Measurements from ENCODE around the gene PHF23. TPM values are rescaled to one million over a fixed set of nuclear protein-coding genes. Genes with fewer than 3 reads are reported as not detected.

Gene PHF23
- total and polyA plus RNA-seq, 4 donors = 25.4 to 40.5 (median 27.2) TPM

GRCh38 chr17:7207120-7208001 lies 31.9 kb downstream of the PHF23 start:
- ATAC-seq (ENCODE audit: insufficient read depth, low FRiP score) (no peak), DNase-seq (no peak)
- Histone ChIP-seq H3K9me3 (ENCODE audit: control insufficient read depth in 4 of 4, insufficient read depth in 3 of 4, low read length in 3 of 4) (no peaks in the 10 kb centered on the region), H3K4me3 (no peak overlapping the region), H3K36me3 (ENCODE audit: control insufficient read depth in 4 of 4, insufficient read depth in 4 of 4, low read length in 4 of 4) (peaks cover 0 to 10% (median 6%) of the 10 kb centered on the region in 4 donors), H3K27me3 (ENCODE audit: control insufficient read depth in 3 of 3, insufficient read depth in 3 of 3, low read length in 2 of 3) (no peaks in the 10 kb centered on the region), H3K27ac (ENCODE audit: low read depth in 1 of 2, low read length in 1 of 2) (no peak overlapping the region), H3K4me1 (ENCODE audit: control insufficient read depth in 5 of 5, insufficient read depth in 5 of 5, low read length in 5 of 5) (peaks cover 0 to 24% (median 6%) of the 10 kb centered on the region in 5 donors), H3K9ac (ENCODE audit: insufficient read depth in 1 of 2, low read length in 2 of 2) (no peak overlapping the region)
- whole genome bisulfite sequencing, 2 donors = 91 to 93% methylated on average over 24 of the region's 24 CpGs
- no peak for TF ChIP-seq CTCF (IDR thresholded peaks at IDR 0.05; ENCODE audit: control extremely low read depth, extremely low read depth)

GRCh38 chr17:7205561-7205960 lies 33.7 kb downstream of the PHF23 start:
- 57 to 70% methylated on average over 10 to 15 of the region's 15 CpGs for WGBS, 2 donors
- no peak overlapping the region for H3K9ac ChIP-seq (ENCODE audit: insufficient read depth in 1 of 2, low read length in 2 of 2)
- no peak overlapping the region for H3K27ac ChIP-seq (ENCODE audit: low read depth in 1 of 2, low read length in 1 of 2)
- H3K4me1 ChIP-seq (ENCODE audit: control insufficient read depth in 5 of 5, insufficient read depth in 5 of 5, low read length in 5 of 5) = peaks cover 0 to 17% (median 6%) of the 10 kb centered on the region in 5 donors
- H3K4me3 ChIP-seq = no peak overlapping the region
- TF ChIP-seq CTCF (IDR thresholded peaks at IDR 0.05; ENCODE audit: control extremely low read depth, extremely low read depth) = no peak
- DNase-seq = no peak
- H3K36me3 ChIP-seq (ENCODE audit: control insufficient read depth in 4 of 4, insufficient read depth in 4 of 4, low read length in 4 of 4) = peaks cover 0 to 12% (median 6%) of the 10 kb centered on the region in 4 donors
- no peak for ATAC-seq (ENCODE audit: insufficient read depth, low FRiP score)
- H3K9me3 ChIP-seq (ENCODE audit: control insufficient read depth in 4 of 4, insufficient read depth in 3 of 4, low read length in 3 of 4) = no peaks in the 10 kb centered on the region
- no peaks in the 10 kb centered on the region for H3K27me3 ChIP-seq (ENCODE audit: control insufficient read depth in 3 of 3, insufficient read depth in 3 of 3, low read length in 2 of 3)

- Histone ChIP-seq H3K27me3 (ENCODE audit: control insufficient read depth in 3 of 3, insufficient read depth in 3 of 3, low read length in 2 of 3) (no peaks in the 10 kb centered on the region), H3K9ac (ENCODE audit: insufficient read depth in 1 of 2, low read length in 2 of 2) (no peak overlapping the region), H3K9me3 (ENCODE audit: control insufficient read depth in 4 of 4, insufficient read depth in 3 of 4, low read length in 3 of 4) (no peaks in the 10 kb centered on the region), H3K27ac (ENCODE audit: low read depth in 1 of 2, low read length in 1 of 2) (peak overlapping the region in 1 of 2 donors; percentile 2), H3K4me3 (peak overlapping the region; percentile 2), H3K4me1 (ENCODE audit: control insufficient read depth in 5 of 5, insufficient read depth in 5 of 5, low read length in 5 of 5) (peaks cover 0 to 17% (median 6%) of the 10 kb centered on the region in 5 donors), H3K36me3 (ENCODE audit: control insufficient read depth in 4 of 4, insufficient read depth in 4 of 4, low read length in 4 of 4) (peaks cover 0 to 14% (median 6%) of the 10 kb centered on the region in 4 donors)
- TF ChIP-seq CTCF (IDR thresholded peaks at IDR 0.05; ENCODE audit: control extremely low read depth, extremely low read depth) = no peak
- ATAC-seq (ENCODE audit: insufficient read depth, low FRiP score) (peak; percentile 78), DNase-seq (peak; percentile 93 to 95 (median 95))
- 1% methylated on average over 32 to 34 of the region's 34 CpGs for WGBS, 2 donors
These were observed 34.3 kb downstream of the PHF23 start for GRCh38 chr17:7204828-7205461.

Measured in lung (tissue), 12 donors.